HG03378 (cell line): ENCODE data around the gene LSM7.

ENCODE experiments used
- ATAC-seq: cut with Tn5 transposase; IDR thresholded peaks from one replicate; pipeline ENCODE4 v1.9.1; 2021; ENCODE audit warnings: mild to moderate bottlenecking, moderate library complexity; ENCODE audit not compliant: unreplicated experiment

Gene LSM7

DNA sequence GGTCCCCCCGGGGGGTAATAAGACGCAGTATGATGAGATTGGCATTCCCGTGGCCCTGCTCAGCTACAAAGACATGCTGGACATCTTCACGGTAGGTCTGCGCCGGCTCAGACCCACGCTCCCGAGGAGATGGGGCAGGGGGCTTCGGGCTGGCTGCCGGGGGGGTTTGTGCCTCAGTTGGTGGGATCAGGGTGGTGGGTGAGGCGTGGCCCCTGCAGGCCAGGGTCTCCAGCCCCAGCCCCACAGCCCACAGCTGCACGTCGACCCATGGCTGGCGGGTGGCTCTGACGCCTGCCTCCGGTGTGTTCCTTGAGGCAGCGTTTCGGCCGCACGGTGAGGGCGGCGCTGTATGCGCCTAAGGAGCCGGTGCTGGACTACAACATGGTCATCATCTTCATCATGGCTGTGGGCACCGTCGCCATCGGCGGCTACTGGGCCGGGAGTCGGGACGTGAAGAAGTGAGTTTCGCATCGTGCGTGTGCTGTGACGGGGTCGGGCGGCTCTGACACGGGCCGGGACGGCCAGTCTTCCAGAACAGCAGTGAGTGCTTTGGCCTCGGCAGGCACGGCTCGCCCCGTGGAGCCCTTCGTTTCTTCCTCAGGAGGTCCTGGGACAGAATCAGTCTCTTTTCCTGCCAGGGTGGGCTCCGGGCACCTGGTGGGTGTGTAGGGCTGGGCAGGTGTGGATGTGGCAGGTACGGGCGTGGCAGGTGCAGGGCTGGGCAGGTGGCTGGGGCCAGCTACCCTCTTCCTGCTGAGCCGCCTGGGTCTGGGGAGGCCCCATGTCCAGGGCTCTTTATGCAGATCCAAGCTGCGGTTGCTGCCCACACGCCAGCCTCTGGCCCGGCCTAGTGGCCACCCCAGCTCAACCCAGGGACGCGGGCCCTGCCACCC lies 10.6 kb upstream of the LSM7 start:
- no peak for ATAC-seq

DNA sequence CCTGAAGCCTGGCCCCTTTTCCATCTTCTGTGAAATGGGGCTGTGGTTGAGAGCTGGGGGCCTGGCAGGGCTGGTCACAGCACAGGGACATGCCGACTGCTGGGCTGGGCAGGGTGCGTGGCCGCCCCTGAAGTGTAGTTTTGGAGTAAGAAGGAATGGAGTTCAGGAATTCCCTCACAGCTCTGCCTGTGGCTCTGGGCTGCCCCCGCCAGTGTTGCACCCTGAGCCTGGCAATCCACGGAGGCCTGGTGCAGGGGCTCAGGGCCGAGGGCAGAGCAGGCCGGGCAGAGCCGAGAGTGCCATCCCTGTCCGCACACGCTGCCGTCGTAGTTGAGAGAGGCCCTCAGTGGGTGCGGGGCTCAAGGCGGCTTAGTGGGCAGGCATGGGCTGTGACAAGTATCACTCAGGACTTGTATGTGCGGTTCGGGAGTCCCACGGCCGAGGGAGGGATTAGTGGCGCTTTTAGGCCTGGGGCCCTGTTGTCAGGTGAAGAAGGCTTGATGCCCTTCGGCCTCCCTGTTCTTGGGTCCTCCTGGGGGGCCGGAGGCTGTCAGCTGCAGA lies 9.7 kb upstream of the LSM7 start:
- ATAC-seq, result no peak

DNA sequence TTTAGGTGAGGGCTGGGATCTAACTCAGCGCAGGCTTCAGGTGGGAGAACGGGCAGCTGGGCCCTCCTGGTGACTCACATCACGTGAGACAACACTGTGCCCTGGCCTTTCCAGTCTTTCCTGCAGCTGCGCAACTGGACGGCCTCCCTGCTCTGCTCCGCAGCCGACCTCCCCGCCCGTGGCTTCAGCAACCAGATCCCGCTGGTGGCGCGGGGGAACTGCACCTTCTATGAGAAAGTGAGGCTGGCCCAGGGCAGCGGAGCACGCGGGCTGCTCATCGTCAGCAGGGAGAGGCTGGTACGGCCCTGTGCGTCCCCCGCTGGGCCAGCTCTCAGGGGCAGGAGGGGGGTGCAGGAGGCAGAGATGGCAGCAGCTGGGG lies 8.9 kb upstream of the LSM7 start:
- no peak for ATAC-seq

DNA sequence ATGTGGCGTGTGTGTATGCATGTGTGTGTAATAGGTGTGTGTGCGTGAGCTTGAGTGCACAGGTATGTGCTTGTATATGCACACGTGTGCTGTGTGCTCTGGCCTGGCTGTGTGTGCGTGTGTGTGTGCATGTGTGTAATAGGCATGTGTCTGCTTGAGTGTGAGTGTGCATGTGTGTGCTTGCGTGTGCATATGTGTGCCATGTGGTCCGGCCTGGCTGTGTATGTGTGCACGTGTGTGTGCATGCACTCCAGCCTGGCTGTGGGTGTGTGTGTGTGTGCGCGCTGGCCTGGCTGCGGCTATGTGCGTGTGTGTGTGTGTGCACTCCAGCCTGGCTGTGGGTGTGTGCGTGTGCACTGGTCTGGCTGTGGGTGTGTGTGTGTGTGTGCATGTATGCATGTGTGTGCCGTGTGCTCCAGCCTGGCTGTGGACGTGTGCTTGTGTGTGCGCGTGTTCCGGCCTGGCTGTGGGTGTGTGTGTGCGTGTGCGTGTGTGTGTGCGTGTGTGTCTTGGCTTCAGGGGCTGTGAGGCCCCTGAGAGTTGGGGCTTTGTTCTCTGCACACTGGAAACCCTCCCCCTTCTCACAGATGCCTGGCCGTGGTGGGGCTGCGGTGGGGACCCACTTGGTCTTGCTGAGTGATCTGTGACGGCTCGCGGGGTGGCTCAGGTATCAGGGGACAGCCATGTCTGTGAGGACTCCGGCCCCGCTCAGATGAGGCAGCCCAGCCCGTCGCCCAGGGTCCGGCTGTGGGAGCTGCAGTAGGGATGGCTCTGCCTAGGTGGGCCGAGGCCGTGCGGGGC lies 8.3 kb upstream of the LSM7 start:
- no peak for ATAC-seq

DNA sequence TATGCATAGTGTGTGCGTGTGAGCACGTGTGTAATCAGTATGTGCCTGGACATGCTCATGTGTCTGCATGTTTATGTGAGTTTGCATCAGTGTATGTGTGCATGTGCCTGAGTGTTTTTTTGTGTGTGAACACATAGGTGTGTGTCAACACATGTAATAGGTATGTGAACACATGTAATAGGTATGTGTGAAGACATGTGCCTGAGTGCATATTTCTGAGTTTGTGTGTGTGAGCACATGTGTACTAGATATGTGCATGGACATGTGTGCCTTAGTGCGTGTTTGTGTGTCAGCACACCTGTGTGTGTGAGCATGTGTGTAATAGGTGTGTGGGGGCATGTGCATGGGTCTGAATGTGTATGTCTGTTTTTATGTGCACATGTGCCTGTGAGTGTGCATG lies 7.5 kb upstream of the LSM7 start:
- ATAC-seq, result no peak

DNA sequence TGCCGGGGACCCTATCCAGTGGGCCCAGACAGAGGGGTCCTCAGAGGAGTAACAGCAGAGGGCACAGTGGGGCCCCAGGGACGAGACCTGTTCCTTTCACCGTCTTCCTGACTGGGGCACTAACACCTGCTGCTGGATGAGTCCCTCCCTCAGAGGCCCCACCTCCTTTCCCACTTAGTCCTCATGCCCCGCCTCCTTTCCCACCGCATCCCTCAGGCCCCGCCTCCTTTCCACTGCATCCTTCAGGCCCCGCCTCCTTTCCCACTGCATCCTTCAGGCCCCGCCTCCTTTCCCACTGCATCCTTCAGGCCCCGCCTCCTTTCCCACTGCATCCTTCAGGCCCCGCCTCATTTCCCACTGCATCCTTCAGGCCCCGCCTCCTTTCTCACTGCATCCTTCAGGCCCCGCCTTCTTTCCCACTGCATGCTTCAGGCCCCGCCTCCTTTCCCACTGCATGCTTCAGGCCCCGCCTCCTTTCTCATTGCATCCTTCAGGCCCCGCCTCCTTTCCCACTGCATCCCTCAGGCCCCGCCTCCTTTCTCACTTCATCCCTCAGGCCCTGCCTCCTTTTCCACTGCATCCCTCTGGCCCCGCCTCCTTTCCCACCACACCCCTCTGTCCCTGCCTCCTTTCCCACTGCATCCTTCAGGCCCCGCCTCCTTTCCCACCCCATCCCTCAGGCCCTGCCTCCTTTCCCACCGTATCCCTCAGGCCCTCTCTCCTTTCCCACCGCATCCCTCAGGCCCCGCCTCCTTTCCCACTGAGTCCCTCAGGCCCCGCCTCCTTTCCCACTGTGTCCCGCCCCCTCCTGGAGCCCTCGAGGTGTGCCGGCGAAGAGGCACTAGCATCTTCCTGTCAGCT lies 6.8 kb upstream of the LSM7 start:
- no peak for ATAC-seq

DNA sequence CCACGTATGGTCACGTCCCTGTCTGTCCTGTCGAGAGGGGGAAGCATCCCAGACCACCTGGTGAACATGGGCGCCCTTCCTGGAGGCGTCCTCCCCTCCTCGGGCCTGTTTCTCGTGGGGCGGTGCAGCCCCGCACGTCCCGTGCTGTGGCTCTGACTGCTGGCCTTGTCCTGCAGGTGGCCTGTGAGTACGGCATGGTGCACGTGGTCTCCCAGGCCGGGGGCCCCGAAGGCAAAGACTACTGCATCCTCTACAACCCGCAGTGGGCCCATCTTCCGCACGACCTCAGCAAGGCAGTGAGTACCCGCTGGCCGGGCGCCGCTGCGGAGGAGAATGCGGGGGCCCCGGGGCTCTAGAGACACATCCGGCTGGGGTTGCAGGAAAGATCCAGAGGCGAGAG lies 6.0 kb upstream of the LSM7 start:
- ATAC-seq, result no peak

DNA sequence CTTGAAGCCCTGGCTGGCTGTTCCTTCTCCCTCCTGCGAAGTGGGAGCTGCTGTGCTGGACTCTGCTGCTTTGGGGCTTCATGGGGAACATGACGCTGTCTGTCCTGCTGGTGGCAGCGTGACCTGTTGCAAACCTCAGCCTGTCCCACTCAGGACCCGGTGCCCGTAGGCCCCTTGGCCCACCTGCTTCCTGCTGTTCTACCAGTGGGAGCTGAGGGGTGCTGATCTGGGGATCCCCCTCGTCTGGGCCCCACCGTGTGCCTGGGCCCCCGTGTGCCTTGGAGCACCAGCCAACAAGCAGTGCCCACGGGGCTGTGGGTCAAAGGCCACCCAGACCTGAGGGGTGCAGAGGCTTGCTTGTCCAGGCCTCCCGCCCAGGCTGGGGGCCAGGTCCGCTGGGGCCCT lies 5.4 kb upstream of the LSM7 start:
- ATAC-seq, result no peak

DNA sequence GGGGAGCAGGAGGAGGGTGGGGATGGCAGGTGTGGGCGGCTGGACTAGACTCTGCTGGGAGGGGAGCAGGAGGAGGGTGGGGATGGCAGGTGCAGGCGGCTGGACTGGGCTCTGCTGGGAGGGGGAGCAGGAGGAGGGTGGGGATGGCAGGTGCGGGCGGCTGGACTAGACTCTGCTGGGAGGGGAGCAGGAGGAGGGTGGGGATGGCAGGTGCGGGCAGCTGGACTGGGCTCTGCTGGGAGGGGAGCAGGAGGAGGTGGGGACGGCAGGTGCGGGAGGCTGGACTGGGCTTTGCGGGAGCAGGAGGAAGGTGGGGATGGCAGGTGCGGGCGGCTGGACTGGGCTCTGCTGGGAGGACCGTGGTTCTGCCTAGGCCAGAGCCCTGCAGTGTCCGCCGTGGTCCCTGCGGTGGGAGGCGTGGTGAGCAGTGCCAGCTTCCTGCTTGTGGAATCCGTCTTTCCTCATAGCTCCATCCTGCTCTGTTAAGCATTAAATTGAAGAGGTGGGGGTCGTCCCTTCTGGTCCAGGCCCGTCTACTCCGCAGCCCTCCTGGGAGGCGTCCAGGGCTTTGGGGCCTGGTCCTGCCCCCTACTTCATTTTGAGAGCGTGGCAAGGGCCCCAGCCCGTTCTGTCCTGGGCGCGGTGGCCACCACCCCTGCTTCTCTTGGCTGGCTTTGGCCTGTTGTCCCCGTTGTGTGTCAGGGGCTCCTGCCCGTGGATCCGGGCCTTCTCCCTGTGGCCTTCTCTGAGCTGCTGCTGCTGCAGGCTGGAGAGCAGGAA lies 4.8 kb upstream of the LSM7 start:
- no peak for ATAC-seq

DNA sequence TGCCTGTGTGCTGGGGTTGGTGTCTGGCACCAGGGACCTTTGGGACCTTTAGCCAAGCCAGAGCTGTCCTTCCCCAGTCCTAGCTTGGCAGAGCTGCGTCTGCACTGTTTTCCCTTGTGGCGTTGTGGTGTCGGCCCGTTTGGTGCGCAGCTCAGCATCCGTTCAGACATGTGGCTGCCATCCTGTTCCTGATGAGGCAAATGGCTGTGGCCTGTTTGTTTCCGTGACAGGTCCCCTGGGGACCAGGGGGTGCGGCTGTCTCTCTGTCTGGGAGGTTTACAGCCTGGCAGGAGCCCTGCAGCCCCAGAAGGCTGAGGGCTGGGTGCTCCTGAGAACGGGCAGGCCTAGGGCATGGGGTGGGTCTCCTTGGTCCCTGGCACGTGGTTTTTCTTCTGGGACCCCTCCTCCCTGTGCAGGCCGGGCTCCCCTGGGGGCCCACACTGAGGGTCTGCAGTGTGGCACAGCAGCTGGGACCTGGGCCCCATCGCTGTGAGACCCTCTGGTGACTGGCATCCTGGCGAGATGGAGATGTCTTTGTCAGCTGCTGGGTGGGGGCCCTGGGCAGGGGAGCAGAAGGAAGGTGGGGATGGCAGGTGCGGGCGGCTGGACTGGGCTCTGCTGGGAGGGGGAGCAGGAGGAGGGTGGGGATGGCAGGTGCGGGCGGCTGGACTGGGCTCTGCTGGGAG lies 4.1 kb upstream of the LSM7 start:
- ATAC-seq, result no peak

DNA sequence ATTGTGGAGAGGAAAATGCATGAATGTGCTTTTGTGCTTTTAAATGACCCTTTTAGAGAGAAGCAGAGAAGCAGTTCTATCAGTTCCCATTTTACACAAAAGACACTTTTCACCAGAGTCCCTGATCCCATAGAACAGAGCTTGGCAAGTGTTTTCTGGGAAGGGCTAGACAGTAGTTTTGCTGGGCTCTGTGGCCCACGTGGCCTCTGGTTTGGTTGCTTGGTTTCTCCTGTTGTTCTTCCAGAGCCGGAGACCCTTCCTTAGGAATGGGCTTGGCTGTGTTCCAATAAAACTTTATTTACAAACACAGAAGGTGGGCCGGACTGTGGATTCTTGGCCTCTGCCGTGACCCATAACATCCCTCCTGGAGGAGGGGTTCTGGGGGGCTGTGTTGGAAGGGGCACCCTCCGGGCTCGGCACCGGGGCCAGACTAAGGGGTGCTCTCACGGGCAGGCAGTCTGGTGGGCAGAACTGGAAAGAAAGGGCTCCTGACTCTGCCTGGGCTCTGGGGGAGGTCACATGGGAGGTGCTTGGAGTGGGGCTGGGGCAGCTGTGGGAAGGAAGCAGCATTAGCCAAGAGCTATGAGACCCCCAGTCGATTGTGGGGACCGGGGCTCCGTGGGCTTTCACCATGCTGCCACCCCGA lies 3.3 kb upstream of the LSM7 start:
- ATAC-seq, result no peak

DNA sequence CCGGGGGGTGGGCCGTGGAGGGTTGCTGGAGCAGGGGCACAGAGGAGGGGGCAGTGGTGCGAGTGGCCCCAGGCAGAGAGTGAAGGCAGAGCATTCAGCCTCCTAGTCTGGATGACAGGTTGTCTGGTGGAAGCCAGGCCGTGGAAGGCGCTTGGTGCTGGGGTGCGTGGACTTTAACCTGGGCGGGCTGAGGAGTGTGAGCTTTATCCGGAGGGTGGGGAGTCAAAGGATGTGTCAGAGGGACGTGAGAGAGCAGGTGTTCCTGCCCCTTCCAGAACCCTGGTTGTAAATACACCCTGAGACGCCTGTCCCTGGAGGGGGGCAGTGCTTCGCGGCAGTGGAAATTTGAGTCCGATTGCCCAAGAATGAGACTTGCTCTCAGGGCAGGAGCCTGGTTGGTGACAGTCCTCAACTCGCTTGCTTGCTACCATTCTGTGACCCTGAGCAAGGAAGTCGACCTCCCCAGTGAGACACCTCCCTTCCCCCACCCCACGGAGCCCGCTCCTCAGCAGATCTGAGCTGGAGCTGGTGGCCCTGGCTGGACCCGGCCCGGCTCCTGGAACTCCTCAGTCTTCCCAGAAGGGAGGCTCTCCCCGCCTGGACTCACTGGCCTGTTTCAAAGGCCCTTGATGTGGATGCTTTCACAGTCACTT lies 2.4 kb upstream of the LSM7 start:
- ATAC-seq, result no peak

DNA sequence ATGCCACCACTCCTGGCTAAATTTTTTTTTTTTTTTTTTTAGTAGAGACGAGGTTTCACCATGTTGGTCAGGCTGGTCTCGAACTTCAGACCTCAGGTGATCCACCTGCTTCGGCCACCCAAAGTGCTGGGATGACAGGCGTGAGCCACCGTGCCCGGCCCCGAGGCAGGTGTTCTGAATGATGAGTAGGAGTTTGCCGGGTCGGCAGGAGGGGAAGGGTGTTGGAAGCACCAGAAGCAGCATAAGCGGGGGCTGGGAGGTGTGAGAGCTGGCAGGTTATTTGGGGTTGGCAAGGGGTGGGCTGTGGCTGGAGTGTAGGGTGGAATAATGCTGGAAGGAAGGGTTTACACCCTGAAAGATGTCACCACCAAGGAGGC lies 1.9 kb upstream of the LSM7 start:
- no peak for ATAC-seq

DNA sequence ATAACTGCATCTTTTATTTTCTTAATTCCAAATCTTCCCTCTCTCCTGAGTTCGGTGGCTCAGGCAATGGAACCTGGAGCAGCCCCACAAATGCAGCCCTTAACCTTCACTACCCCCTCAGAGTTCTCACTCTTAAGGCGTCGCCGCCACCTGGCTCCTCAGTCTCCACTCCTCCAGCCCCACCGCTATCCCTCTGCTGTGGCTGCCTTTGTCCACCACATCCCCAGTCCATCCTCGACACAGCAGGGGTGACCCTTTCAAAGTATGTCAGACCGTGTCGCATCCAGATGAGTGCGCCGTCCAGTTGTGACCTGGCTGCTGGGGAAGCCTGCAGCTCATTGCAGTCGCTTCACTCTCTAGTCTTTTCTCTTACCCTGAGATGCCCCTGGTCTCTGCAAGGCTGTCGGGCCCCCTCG lies 1.1 kb upstream of the LSM7 start:
- no peak for ATAC-seq

DNA sequence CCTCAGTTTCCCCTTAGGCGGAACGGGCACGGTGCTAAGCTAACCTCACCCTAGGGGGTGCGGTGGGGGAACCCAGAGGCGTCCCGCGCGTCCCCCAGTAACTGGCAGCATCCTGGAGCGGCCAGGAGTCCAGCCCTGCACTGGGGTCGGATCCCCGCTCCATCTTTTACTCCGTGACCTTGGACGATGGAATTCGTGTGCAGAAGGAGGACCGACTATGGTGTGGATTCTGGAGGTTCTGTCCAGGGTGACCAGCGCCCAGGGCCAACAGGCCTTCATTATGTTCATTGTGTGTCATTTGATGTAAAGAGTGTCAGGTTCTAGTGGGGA lies 728 bp upstream of the LSM7 start:
- ATAC-seq, result no peak

DNA sequence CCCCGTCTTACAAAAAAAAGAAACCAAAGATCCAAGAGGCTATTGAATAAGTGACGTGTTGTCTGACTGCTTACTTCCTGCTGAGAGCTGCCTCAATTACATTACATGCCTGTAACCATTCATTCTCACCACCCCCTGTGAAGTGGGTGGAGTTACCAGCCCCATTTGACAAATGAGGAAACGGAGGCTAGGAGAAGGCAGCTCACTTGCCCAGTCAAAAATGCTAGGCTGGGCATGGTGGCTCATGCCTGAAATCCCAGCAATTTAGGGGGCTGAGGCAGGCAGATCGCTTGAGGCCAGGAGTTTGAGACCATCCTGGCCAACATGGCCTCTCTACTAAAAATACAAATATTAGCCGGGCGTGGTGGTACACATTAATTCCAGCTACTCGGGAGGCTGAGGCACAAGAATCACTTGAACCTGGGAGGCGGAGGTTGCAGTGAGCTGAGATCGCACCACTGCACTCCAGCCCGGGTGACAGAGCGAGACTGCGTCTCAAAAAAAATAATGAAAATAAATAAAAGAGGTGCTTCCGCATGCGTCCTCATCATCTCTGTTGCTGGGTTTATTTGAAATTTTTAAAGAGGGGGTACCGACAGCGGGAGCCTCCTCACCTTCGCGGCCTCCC lies 499 bp downstream of the LSM7 start:
- no peak for ATAC-seq

DNA sequence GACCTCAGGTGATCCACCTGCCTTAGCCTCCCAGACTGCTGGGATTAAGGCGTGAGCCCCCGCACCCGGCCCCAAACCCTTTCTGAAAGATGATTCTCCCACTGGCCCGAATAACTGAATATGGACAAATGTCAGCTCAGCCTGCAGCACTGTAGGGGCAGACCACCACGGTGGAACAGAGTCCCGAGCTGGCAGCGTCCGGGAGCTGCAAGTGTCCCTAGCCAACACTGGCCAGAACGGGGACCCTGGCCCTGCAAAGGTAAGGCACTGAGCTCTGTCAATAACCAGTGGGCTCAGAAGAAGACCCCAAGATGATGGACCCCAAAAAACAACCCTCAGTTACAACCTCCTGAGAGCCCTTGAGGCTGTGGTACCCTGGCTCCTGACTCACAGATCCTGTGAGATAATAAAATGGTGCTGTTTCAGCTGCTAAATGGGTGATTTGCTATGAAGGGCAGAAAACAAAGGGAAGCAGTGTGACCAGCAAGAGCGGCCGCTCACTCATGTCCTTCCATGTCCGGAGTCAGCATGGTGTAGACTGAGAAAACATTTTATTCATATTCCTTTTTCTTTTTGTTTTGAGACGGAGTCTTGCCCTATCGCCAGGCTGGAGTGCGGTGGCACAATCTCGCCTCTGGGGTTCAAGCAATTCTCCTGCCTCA lies 1.6 kb downstream of the LSM7 start:
- ATAC-seq, result no peak
